IPS DF 19.7 (cell line): ENCODE measurements around the gene SAMD4B.
A peak's percentile ranks its signal among the peaks of the same experiment; 100 is the strongest.

Experiments used
- DNase-seq: peaks from one replicate; pipeline ENCODE4 v3.0.0-alpha.2; 2013; ENCODE audit warnings: low read depth, low spot score

SAMD4B gene

GRCh38 chr19:39409208-39410016 is 67.2 kb downstream of the SAMD4B start:
- DNase-seq, result no peak

DNA sequence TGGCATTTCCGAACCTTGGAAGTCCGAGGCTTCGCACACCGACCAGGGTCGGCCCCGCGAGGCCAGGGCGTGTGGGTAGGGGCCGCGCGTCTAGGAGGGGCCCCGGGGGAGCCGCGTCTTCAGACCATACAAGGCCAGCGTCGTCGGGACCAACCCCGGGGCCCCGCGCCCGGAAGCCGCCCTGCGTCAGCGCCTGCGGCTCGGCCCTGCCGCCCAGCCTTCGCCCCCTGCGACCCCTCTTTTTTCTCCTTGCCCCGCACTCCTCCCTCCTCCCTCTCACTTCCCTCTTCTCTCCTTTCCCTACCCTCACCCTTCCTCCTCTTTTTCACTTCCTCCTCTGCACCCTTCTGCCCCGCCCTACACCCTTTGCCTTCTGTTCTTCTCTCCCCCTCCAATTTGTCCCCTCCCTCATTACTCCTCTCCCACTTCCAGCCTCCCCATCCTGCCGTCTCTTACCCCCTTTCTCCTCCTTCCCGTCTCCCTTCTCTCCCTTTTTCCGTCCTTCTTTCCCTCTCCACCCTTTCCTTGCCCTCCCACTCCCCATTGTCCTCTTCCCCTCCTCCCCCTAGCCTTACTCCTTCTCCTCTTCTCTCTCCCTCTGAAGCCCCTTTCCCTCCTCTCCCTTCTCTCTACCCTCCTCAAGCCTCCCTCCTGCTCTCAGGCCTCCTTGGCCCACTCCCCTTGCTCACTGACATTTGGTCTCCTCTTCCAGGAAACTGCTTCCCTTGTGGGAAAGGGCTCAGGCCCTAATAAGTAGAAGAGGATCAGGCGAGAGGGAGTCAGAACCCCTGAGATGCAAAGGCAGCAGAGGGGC is 68.0 kb downstream of the SAMD4B start:
- no peak for DNase-seq

DNA sequence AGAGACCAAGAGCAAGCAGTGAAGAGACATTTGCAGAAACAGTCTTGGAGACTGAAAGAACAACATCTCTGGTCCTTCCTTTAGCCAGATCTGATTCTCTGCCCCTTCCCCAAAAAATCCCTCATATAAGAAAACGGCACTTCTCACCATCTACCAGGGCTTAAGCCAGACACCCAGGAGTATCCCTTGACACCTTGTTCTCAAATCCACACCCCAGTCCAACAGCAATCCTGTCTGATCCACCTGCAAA is 68.5 kb downstream of the SAMD4B start:
- no peak for DNase-seq

GRCh38 chr19:39411081-39411831 is 69.0 kb downstream of the SAMD4B start:
- no peak for DNase-seq

DNA sequence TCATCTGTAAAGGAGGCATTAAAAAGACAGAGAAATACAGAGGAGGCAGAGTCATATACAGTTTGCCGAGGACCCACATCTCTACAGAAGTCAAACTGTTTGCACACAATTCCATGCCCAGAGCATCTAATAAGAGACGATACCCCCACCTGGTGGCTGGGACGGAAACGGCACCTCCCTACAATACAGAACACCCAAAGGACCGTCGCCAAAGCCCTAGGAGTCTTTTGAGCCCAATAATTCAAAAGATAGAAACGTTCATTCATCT is 69.5 kb downstream of the SAMD4B start:
- DNase-seq, result no peak

DNA sequence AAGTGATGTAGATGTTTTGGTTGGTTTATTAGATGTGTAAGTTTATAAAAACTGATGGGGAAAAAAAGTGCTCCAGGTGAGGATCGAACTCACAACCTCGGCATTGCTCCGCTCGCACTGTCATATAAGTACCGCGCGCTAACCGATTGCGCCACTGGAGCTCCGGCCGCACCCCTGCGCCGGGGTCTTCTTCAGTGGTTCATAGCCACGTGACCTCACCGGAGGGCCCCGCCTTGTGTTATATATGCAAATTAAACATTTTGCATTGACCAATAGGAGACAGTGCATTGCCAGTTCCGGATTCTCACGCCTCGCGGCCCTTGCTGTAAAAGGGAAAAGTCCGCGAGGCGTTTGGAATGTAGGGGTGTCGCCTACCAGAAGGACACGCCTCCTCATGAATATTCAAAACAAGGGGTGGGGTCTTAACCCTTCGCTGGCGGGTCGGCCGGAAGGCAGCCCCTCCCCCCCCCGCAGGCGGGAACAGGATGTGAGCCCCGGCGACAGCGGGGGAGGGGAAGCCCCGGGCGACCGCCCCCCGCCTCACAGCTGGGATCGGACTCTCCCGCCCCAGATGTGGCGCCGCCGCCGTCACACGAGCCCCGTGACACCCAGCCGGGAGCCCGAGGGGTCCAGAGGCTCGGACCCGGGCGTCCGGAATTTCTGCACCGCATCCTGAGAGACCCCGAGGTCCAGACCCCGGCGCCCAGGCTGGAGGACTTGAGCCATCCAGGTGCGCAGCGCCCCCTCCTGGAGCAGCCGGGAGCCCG is 70.1 kb downstream of the SAMD4B start, which contains the start of gene PLEKHG2:
TSS of gene PLEKHG2 (plus strand) at position 570 of the 767 bp plus-strand sequence. CDS start 1,418 bp downstream, outside the sequence.
- peak; percentile 97 for DNase-seq

- no peak for DNase-seq
Observed at GRCh38 chr19:39412867-39413271, 70.6 kb downstream of the SAMD4B start.

- no peak for DNase-seq
Observed at GRCh38 chr19:39413272-39413910, 71.2 kb downstream of the SAMD4B start.

DNA sequence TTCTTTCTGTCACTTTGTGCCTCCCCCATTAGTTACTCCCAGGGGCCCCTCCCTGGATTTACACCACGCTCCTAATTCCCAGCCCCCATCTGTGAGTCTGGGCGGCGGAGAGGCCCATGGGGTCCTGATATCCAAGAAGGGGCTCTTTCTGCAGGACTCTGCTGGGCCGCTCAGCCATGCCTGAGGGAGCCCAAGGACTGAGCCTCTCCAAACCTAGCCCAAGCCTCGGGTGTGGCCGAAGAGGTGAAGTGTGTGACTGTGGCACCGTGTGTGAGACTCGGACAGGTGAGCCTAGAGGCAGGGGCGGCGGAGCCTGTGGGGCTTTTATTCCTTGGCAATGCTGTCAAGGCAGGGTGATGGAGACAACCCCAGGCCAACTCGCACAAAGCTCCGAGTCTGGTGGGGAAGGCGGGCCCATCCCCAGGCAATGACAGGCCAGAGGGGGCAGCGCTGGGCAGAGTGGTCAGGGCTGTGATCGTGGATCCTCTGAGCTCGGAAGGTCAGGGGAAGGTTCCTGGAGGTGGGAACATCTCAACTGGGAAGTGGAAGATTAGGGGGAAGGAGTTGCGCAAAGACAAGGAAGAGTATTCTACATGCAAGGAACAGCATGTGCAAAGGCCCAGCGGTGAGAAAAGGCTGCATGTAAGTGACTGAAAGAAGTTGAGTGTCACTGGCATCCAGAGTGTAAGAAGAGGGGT is 71.8 kb downstream of the SAMD4B start:
- DNase-seq, result no peak

- DNase-seq, result no peak
Observed at GRCh38 chr19:39415111-39416046, 73.2 kb downstream of the SAMD4B start.

GRCh38 chr19:39416152-39417120 is 74.2 kb downstream of the SAMD4B start:
- no peak for DNase-seq

- DNase-seq, result no peak
Observed at GRCh38 chr19:39417463-39418181, 75.4 kb downstream of the SAMD4B start.

DNA sequence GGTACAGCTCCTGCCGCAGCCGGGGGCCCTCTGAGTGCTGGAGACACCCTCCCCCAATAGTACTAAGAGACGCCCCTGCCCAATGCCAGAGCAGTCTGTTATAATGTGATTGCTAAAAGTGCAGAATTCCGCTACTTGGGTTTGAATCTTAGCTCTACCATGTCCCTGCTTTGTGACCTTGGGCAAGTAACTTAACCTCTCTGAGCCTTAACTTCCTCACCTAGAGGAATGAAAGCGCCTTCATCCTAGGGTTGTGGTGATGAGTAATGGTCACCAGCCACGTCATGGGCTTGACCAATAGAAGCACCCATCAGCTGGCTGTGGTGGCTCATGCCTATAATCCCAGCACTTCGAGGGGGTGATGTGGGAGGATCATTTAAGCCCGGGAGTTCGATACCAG is 76.8 kb downstream of the SAMD4B start:
- no peak for DNase-seq

- no peak for DNase-seq
Observed at GRCh38 chr19:39420769-39421168, 78.5 kb downstream of the SAMD4B start.

GRCh38 chr19:39422020-39422419 is 79.8 kb downstream of the SAMD4B start:
- DNase-seq, result no peak

GRCh38 chr19:39423258-39424086 is 81.3 kb downstream of the SAMD4B start:
- no peak for DNase-seq

DNA sequence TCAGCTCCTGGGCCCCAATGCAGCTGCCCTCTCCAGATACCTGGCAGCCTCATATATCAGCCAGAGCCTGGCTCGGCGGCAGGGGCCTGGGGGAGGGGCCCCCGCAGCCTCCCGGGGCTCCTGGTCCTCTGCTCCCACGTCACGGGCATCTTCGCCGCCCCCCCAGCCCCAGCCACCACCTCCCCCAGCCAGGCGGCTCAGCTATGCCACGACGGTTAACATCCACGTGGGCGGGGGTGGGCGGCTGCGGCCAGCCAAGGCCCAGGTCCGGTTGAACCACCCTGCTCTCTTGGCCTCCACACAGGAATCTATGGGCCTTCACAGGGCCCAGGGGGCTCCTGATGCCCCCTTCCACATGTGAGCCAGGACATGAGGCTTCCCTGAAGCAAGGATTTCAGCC is 82.7 kb downstream of the SAMD4B start:
- DNase-seq, result no peak
